ENCODE results near the gene SYNE1.
"Not testable (repeated sequence)": the region's sequence is repeated elsewhere in the genome, so short reads cannot be mapped to it uniquely, and the experiment has no call there.

Gene SYNE1

GRCh38 chr6:152450519-152450918 lies 186.6 kb downstream of the SYNE1 start:
- H3K9me3 ChIP-seq (ENCODE audit: control insufficient read depth in 2 of 2, low read length in 2 of 2) = no peaks in the 10 kb centered on the region
- H3K9ac ChIP-seq (ENCODE audit: low read depth in 1 of 2, low read length in 2 of 2) = no peak overlapping the region
- H3K27ac ChIP-seq (ENCODE audit: low read depth in 2 of 2, low read length in 2 of 2) = no peak overlapping the region
- H3K27me3 ChIP-seq (ENCODE audit: control insufficient read depth in 2 of 2, insufficient read depth in 2 of 2, low read length in 2 of 2) = no peaks in the 10 kb centered on the region
- no peak overlapping the region for H3K4me3 ChIP-seq (ENCODE audit: low read length in 2 of 2)
- H3K36me3 ChIP-seq (ENCODE audit: control insufficient read depth in 2 of 2, insufficient read depth in 2 of 2, low read length in 2 of 2) = no peaks in the 10 kb centered on the region
- no peaks in the 10 kb centered on the region for H3K4me1 ChIP-seq (ENCODE audit: control insufficient read depth in 2 of 2, insufficient read depth in 2 of 2, low read length in 2 of 2)

- Histone ChIP-seq H3K27ac (ENCODE audit: low read depth in 2 of 2, low read length in 2 of 2) (no peak overlapping the region), H3K4me3 (ENCODE audit: low read length in 2 of 2) (no peak overlapping the region), H3K9me3 (ENCODE audit: control insufficient read depth in 2 of 2, low read length in 2 of 2) (no peaks in the 10 kb centered on the region), H3K4me1 (ENCODE audit: control insufficient read depth in 2 of 2, insufficient read depth in 2 of 2, low read length in 2 of 2) (no peaks in the 10 kb centered on the region), H3K9ac (ENCODE audit: low read depth in 1 of 2, low read length in 2 of 2) (no peak overlapping the region), H3K36me3 (ENCODE audit: control insufficient read depth in 2 of 2, insufficient read depth in 2 of 2, low read length in 2 of 2) (no peaks in the 10 kb centered on the region), H3K27me3 (ENCODE audit: control insufficient read depth in 2 of 2, insufficient read depth in 2 of 2, low read length in 2 of 2) (no peaks in the 10 kb centered on the region)
These were observed 195.3 kb downstream of the SYNE1 start for GRCh38 chr6:152441902-152442301.

- Histone ChIP-seq H3K27me3 (ENCODE audit: control insufficient read depth in 2 of 2, insufficient read depth in 2 of 2, low read length in 2 of 2) (no peaks in the 10 kb centered on the region), H3K4me1 (ENCODE audit: control insufficient read depth in 2 of 2, insufficient read depth in 2 of 2, low read length in 2 of 2) (no peaks in the 10 kb centered on the region), H3K4me3 (ENCODE audit: low read length in 2 of 2) (no peak overlapping the region), H3K36me3 (ENCODE audit: control insufficient read depth in 2 of 2, insufficient read depth in 2 of 2, low read length in 2 of 2) (no peaks in the 10 kb centered on the region), H3K9me3 (ENCODE audit: control insufficient read depth in 2 of 2, low read length in 2 of 2) (no peaks in the 10 kb centered on the region), H3K9ac (ENCODE audit: low read depth in 1 of 2, low read length in 2 of 2) (no peak overlapping the region), H3K27ac (ENCODE audit: low read depth in 2 of 2, low read length in 2 of 2) (no peak overlapping the region)
These were observed 201.3 kb downstream of the SYNE1 start for GRCh38 chr6:152435816-152436215.

- Histone ChIP-seq H3K9ac (ENCODE audit: low read depth in 1 of 2, low read length in 2 of 2) (no peak overlapping the region), H3K27ac (ENCODE audit: low read depth in 2 of 2, low read length in 2 of 2) (no peak overlapping the region), H3K4me1 (ENCODE audit: control insufficient read depth in 2 of 2, insufficient read depth in 2 of 2, low read length in 2 of 2) (no peaks in the 10 kb centered on the region), H3K4me3 (ENCODE audit: low read length in 2 of 2) (no peak overlapping the region), H3K9me3 (ENCODE audit: control insufficient read depth in 2 of 2, low read length in 2 of 2) (no peaks in the 10 kb centered on the region), H3K36me3 (ENCODE audit: control insufficient read depth in 2 of 2, insufficient read depth in 2 of 2, low read length in 2 of 2) (no peaks in the 10 kb centered on the region), H3K27me3 (ENCODE audit: control insufficient read depth in 2 of 2, insufficient read depth in 2 of 2, low read length in 2 of 2) (no peaks in the 10 kb centered on the region)
These were observed 204.4 kb downstream of the SYNE1 start for GRCh38 chr6:152432758-152433157.

- Histone ChIP-seq H3K4me3 (ENCODE audit: low read length in 2 of 2) (no peak overlapping the region), H3K9me3 (ENCODE audit: control insufficient read depth in 2 of 2, low read length in 2 of 2) (peaks cover 0 to 2% of the 10 kb centered on the region in 2 donors), H3K27ac (ENCODE audit: low read depth in 2 of 2, low read length in 2 of 2) (no peak overlapping the region), H3K4me1 (ENCODE audit: control insufficient read depth in 2 of 2, insufficient read depth in 2 of 2, low read length in 2 of 2) (no peaks in the 10 kb centered on the region), H3K27me3 (ENCODE audit: control insufficient read depth in 2 of 2, insufficient read depth in 2 of 2, low read length in 2 of 2) (no peaks in the 10 kb centered on the region), H3K36me3 (ENCODE audit: control insufficient read depth in 2 of 2, insufficient read depth in 2 of 2, low read length in 2 of 2) (no peaks in the 10 kb centered on the region), H3K9ac (ENCODE audit: low read depth in 1 of 2, low read length in 2 of 2) (no peak overlapping the region)
These were observed 209.0 kb downstream of the SYNE1 start for GRCh38 chr6:152428126-152428525.

- no peak overlapping the region for H3K4me3 ChIP-seq (ENCODE audit: low read length in 2 of 2)
- no peaks in the 10 kb centered on the region for H3K27me3 ChIP-seq (ENCODE audit: control insufficient read depth in 2 of 2, insufficient read depth in 2 of 2, low read length in 2 of 2)
- H3K9me3 ChIP-seq (ENCODE audit: control insufficient read depth in 2 of 2, low read length in 2 of 2) = peaks cover 0 to 2% of the 10 kb centered on the region in 2 donors
- no peaks in the 10 kb centered on the region for H3K4me1 ChIP-seq (ENCODE audit: control insufficient read depth in 2 of 2, insufficient read depth in 2 of 2, low read length in 2 of 2)
- no peak overlapping the region for H3K27ac ChIP-seq (ENCODE audit: low read depth in 2 of 2, low read length in 2 of 2)
- H3K9ac ChIP-seq (ENCODE audit: low read depth in 1 of 2, low read length in 2 of 2) = no peak overlapping the region
- H3K36me3 ChIP-seq (ENCODE audit: control insufficient read depth in 2 of 2, insufficient read depth in 2 of 2, low read length in 2 of 2) = no peaks in the 10 kb centered on the region
These were observed 210.9 kb downstream of the SYNE1 start for GRCh38 chr6:152426276-152426675.

- Histone ChIP-seq H3K27me3 (ENCODE audit: control insufficient read depth in 2 of 2, insufficient read depth in 2 of 2, low read length in 2 of 2) (no peaks in the 10 kb centered on the region), H3K4me1 (ENCODE audit: control insufficient read depth in 2 of 2, insufficient read depth in 2 of 2, low read length in 2 of 2) (no peaks in the 10 kb centered on the region), H3K36me3 (ENCODE audit: control insufficient read depth in 2 of 2, insufficient read depth in 2 of 2, low read length in 2 of 2) (no peaks in the 10 kb centered on the region), H3K9ac (ENCODE audit: low read depth in 1 of 2, low read length in 2 of 2) (no peak overlapping the region), H3K9me3 (ENCODE audit: control insufficient read depth in 2 of 2, low read length in 2 of 2) (peaks cover 0 to 2% of the 10 kb centered on the region in 2 donors), H3K27ac (ENCODE audit: low read depth in 2 of 2, low read length in 2 of 2) (no peak overlapping the region), H3K4me3 (ENCODE audit: low read length in 2 of 2) (no peak overlapping the region)
These were observed 213.7 kb downstream of the SYNE1 start for GRCh38 chr6:152423216-152424103.

GRCh38 chr6:152421496-152421895 lies 215.7 kb downstream of the SYNE1 start:
- not testable (repeated sequence) for H3K27ac ChIP-seq (ENCODE audit: low read depth in 2 of 2, low read length in 2 of 2); H3K4me3 ChIP-seq (ENCODE audit: low read length in 2 of 2); H3K27me3 ChIP-seq (ENCODE audit: control insufficient read depth in 2 of 2, insufficient read depth in 2 of 2, low read length in 2 of 2); H3K9me3 ChIP-seq (ENCODE audit: control insufficient read depth in 2 of 2, low read length in 2 of 2); H3K4me1 ChIP-seq (ENCODE audit: control insufficient read depth in 2 of 2, insufficient read depth in 2 of 2, low read length in 2 of 2); H3K9ac ChIP-seq (ENCODE audit: low read depth in 1 of 2, low read length in 2 of 2); H3K36me3 ChIP-seq (ENCODE audit: control insufficient read depth in 2 of 2, insufficient read depth in 2 of 2, low read length in 2 of 2)

- Histone ChIP-seq H3K36me3 (ENCODE audit: control insufficient read depth in 2 of 2, insufficient read depth in 2 of 2, low read length in 2 of 2) (no peaks in the 10 kb centered on the region), H3K9ac (ENCODE audit: low read depth in 1 of 2, low read length in 2 of 2) (no peak overlapping the region), H3K27ac (ENCODE audit: low read depth in 2 of 2, low read length in 2 of 2) (no peak overlapping the region), H3K9me3 (ENCODE audit: control insufficient read depth in 2 of 2, low read length in 2 of 2) (peaks cover 0 to 2% of the 10 kb centered on the region in 2 donors), H3K27me3 (ENCODE audit: control insufficient read depth in 2 of 2, insufficient read depth in 2 of 2, low read length in 2 of 2) (no peaks in the 10 kb centered on the region), H3K4me3 (ENCODE audit: low read length in 2 of 2) (no peak overlapping the region), H3K4me1 (ENCODE audit: control insufficient read depth in 2 of 2, insufficient read depth in 2 of 2, low read length in 2 of 2) (no peaks in the 10 kb centered on the region)
These were observed 216.5 kb downstream of the SYNE1 start for GRCh38 chr6:152420696-152421095.

- Histone ChIP-seq H3K4me3 (ENCODE audit: low read length in 2 of 2) (no peak overlapping the region), H3K9ac (ENCODE audit: low read depth in 1 of 2, low read length in 2 of 2) (no peak overlapping the region), H3K36me3 (ENCODE audit: control insufficient read depth in 2 of 2, insufficient read depth in 2 of 2, low read length in 2 of 2) (no peaks in the 10 kb centered on the region), H3K9me3 (ENCODE audit: control insufficient read depth in 2 of 2, low read length in 2 of 2) (no peaks in the 10 kb centered on the region), H3K27ac (ENCODE audit: low read depth in 2 of 2, low read length in 2 of 2) (no peak overlapping the region), H3K4me1 (ENCODE audit: control insufficient read depth in 2 of 2, insufficient read depth in 2 of 2, low read length in 2 of 2) (no peaks in the 10 kb centered on the region), H3K27me3 (ENCODE audit: control insufficient read depth in 2 of 2, insufficient read depth in 2 of 2, low read length in 2 of 2) (no peaks in the 10 kb centered on the region)
These were observed 218.6 kb downstream of the SYNE1 start for GRCh38 chr6:152418551-152418950.
